ENCODE data around the gene ARHGAP26.

ARHGAP26 gene

GRCh38 chr5:143174714-143175398 is 404.7 kb downstream of the ARHGAP26 start:
- no peak for DNase-seq

- DNase-seq: no peak
Measured at GRCh38 chr5:143176048-143176447, 405.9 kb downstream of the ARHGAP26 start.

GRCh38 chr5:143177263-143177983 is 407.2 kb downstream of the ARHGAP26 start:
- peak; percentile 28 for DNase-seq

GRCh38 chr5:143179126-143179740 is 409.1 kb downstream of the ARHGAP26 start:
- no peak for DNase-seq

GRCh38 chr5:143180751-143181150 is 410.6 kb downstream of the ARHGAP26 start:
- DNase-seq: no peak

GRCh38 chr5:143181173-143181572 is 411.0 kb downstream of the ARHGAP26 start:
- no peak for DNase-seq

- DNase-seq: no peak
Measured at GRCh38 chr5:143182106-143182505, 411.9 kb downstream of the ARHGAP26 start.

GRCh38 chr5:143182901-143183820 is 413.0 kb downstream of the ARHGAP26 start:
- DNase-seq: no peak

GRCh38 chr5:143183989-143184388 is 413.8 kb downstream of the ARHGAP26 start:
- no peak for DNase-seq

- DNase-seq: no peak
Measured at GRCh38 chr5:143186623-143187022, 416.4 kb downstream of the ARHGAP26 start.

- DNase-seq: no peak
Measured at GRCh38 chr5:143187495-143187894, 417.3 kb downstream of the ARHGAP26 start.

GRCh38 chr5:143188083-143188482 is 417.9 kb downstream of the ARHGAP26 start:
- no peak for DNase-seq

- no peak for DNase-seq
Measured at GRCh38 chr5:143188692-143189091, 418.5 kb downstream of the ARHGAP26 start.

- DNase-seq: no peak
Measured at GRCh38 chr5:143190260-143190810, 420.2 kb downstream of the ARHGAP26 start.

GRCh38 chr5:143191720-143192119 is 421.5 kb downstream of the ARHGAP26 start:
- DNase-seq: no peak

GRCh38 chr5:143192191-143192900 is 422.2 kb downstream of the ARHGAP26 start:
- DNase-seq: no peak

- no peak for DNase-seq
Measured at GRCh38 chr5:143194206-143194605, 424.0 kb downstream of the ARHGAP26 start.

GRCh38 chr5:143194713-143195112 is 424.5 kb downstream of the ARHGAP26 start:
- no peak for DNase-seq

GRCh38 chr5:143195491-143195890 is 425.3 kb downstream of the ARHGAP26 start:
- no peak for DNase-seq

- DNase-seq: no peak
Measured at GRCh38 chr5:143196601-143197259, 426.6 kb downstream of the ARHGAP26 start.

- no peak for DNase-seq
Measured at GRCh38 chr5:143197260-143197656, 427.1 kb downstream of the ARHGAP26 start.

All from eye (tissue), 1 donor.